ENCODE data around the gene ASTN1. TPM values are rescaled to one million over a fixed set of nuclear protein-coding genes. Genes with fewer than 3 reads are reported as not detected.

The ASTN1 gene
- total RNA-seq, 2 donors from 2014 or later: 0.23 to 0.62 TPM

GRCh38 chr1:177137814-177138213 is 26.7 kb downstream of the ASTN1 start:
- WGBS: 45% methylated on average over 1 of the region's 1 CpG
- H3K4me3 ChIP-seq: no peak overlapping the region
- no peak for TF ChIP-seq POLR2AphosphoS5 (IDR thresholded peaks at IDR 0.05)
- no peaks in the 10 kb centered on the region for H3K36me3 ChIP-seq
- H3K27ac ChIP-seq: no peak overlapping the region
- no peak for DNase-seq (ENCODE audit: low spot score)
- no peaks in the 10 kb centered on the region for H3K9me3 ChIP-seq
- H3K4me1 ChIP-seq (replicated peaks): no peaks in the 10 kb centered on the region
- no peaks in the 10 kb centered on the region for H3K27me3 ChIP-seq (replicated peaks; ENCODE audit: insufficient read depth)
- intact Hi-C loops (cut with DNase I): no loop called here

GRCh38 chr1:177135250-177135649 is 29.3 kb downstream of the ASTN1 start:
- Histone ChIP-seq H3K9me3 (no peaks in the 10 kb centered on the region), H3K4me1 (replicated peaks) (no peaks in the 10 kb centered on the region), H3K27ac (no peak overlapping the region), H3K36me3 (no peaks in the 10 kb centered on the region), H3K4me3 (no peak overlapping the region), H3K27me3 (replicated peaks; ENCODE audit: insufficient read depth) (no peaks in the 10 kb centered on the region)
- 77% methylated on average over 4 of the region's 4 CpGs for WGBS
- no peak for DNase-seq (ENCODE audit: low spot score)
- intact Hi-C loops (cut with DNase I): no loop called here
- no peak for TF ChIP-seq POLR2AphosphoS5 (IDR thresholded peaks at IDR 0.05)
- TF ChIP-seq CTCF (IDR thresholded peaks at IDR 0.05): no peak
- no peak for TF ChIP-seq POLR2A (IDR thresholded peaks at IDR 0.05)

GRCh38 chr1:177133977-177134538 is 30.5 kb downstream of the ASTN1 start:
- Histone ChIP-seq H3K9me3 (no peaks in the 10 kb centered on the region), H3K36me3 (no peaks in the 10 kb centered on the region), H3K4me1 (replicated peaks) (no peaks in the 10 kb centered on the region), H3K4me3 (no peak overlapping the region), H3K27me3 (replicated peaks; ENCODE audit: insufficient read depth) (no peaks in the 10 kb centered on the region), H3K27ac (no peak overlapping the region)
- intact Hi-C loops (cut with DNase I): no loop called here
- no peak for DNase-seq (ENCODE audit: low spot score)
- 87% methylated on average over 4 of the region's 4 CpGs for WGBS
- no peak for TF ChIP-seq POLR2AphosphoS5 (IDR thresholded peaks at IDR 0.05)
- TF ChIP-seq POLR2A (IDR thresholded peaks at IDR 0.05): no peak
- no peak for TF ChIP-seq CTCF (IDR thresholded peaks at IDR 0.05)

- no peaks in the 10 kb centered on the region for H3K4me1 ChIP-seq (replicated peaks)
- H3K27me3 ChIP-seq (replicated peaks; ENCODE audit: insufficient read depth): no peaks in the 10 kb centered on the region
- TF ChIP-seq POLR2AphosphoS5 (IDR thresholded peaks at IDR 0.05) (no peak), CTCF (IDR thresholded peaks at IDR 0.05) (no peak), POLR2A (IDR thresholded peaks at IDR 0.05) (no peak)
- DNase-seq (ENCODE audit: low spot score): no peak
- intact Hi-C loops (cut with DNase I): no loop called here
- H3K4me3 ChIP-seq: no peak overlapping the region
- H3K9me3 ChIP-seq: no peaks in the 10 kb centered on the region
- no peaks in the 10 kb centered on the region for H3K36me3 ChIP-seq
- 65% methylated on average over 2 of the region's 2 CpGs for WGBS
- no peak overlapping the region for H3K27ac ChIP-seq
Observed at GRCh38 chr1:177132141-177132540, 32.4 kb downstream of the ASTN1 start.

GRCh38 chr1:177131723-177132122 is 32.8 kb downstream of the ASTN1 start:
- 67% methylated on average over 4 of the region's 4 CpGs for WGBS

More at GRCh38 chr1:177131723-177132122, 32.8 kb downstream of the ASTN1 start:
- TF ChIP-seq POLR2AphosphoS5 (IDR thresholded peaks at IDR 0.05) (no peak), CTCF (IDR thresholded peaks at IDR 0.05) (no peak), POLR2A (IDR thresholded peaks at IDR 0.05) (no peak)
- H3K4me3 ChIP-seq: no peak overlapping the region
- H3K4me1 ChIP-seq (replicated peaks): no peaks in the 10 kb centered on the region
- no peaks in the 10 kb centered on the region for H3K36me3 ChIP-seq
- H3K27ac ChIP-seq: no peak overlapping the region
- H3K9me3 ChIP-seq: no peaks in the 10 kb centered on the region
- no peaks in the 10 kb centered on the region for H3K27me3 ChIP-seq (replicated peaks; ENCODE audit: insufficient read depth)
- intact Hi-C loops (cut with DNase I): no loop called here
- no peak for DNase-seq (ENCODE audit: low spot score)
